Naive thymus-derived CD4-positive, alpha-beta T cell (primary cell): Measurements from ENCODE around the gene GIT2. TPM values are rescaled to one million over a fixed set of nuclear protein-coding genes. Genes with fewer than 3 reads are reported as not detected.
"Not testable (repeated sequence)": the region's sequence is repeated elsewhere in the genome, so short reads cannot be mapped to it uniquely, and the experiment has no call there.

Experiments used
- ATAC-seq: fragments of 150-1000 bp; cut with Tn5 transposase; 2 replicates; pipeline ENCODE4 v1.10.0; 2021; ENCODE audit warnings: mild to moderate bottlenecking, moderate library complexity
- CTCF ChIA-PET: fragments of 350-600 bp; sonication (Branson Sonifier 250); formaldehyde crosslinking; loops from one replicate; lab custom pipeline; 2021; ENCODE audit warnings: antibody characterized with exemption; lab: Charles Lee
- POLR2A ChIA-PET: fragments of 350-600 bp; sonication (Branson Sonifier 250); formaldehyde crosslinking; loops from one replicate; lab custom pipeline; 2021; ENCODE audit warnings: antibody characterized with exemption, inconsistent platforms; lab: Charles Lee
- DNase-seq, 9 donors: peaks; one replicate each; pipeline versions ENCODE4 v3.0.0 to v3.0.0-alpha.2; 2020 to 2022; ENCODE audit warnings: mixed read lengths in 1 of 9
- H3K27ac ChIP-seq: one replicate; pipeline ENCODE4 v1.7.0; 2013; ENCODE audit warnings: mild to moderate bottlenecking, low read depth, low read length, moderate library complexity
- H3K27me3 ChIP-seq, 2 donors: one replicate each; pipeline ENCODE4 v1.7.0; 2013; ENCODE audit warnings: low read length in 2 of 2, mild to moderate bottlenecking in 2 of 2, moderate library complexity in 2 of 2; ENCODE audit not compliant: control insufficient read depth in 2 of 2, insufficient read depth in 2 of 2
- H3K36me3 ChIP-seq, 3 experiments: 1 replicate in 2 of 3; 2 replicates in 1 of 3; pipeline ENCODE4 v1.7.0; 2013; ENCODE audit warnings: low read length in 3 of 3, mild to moderate bottlenecking in 3 of 3, moderate library complexity in 1 of 3; ENCODE audit not compliant: insufficient read depth in 3 of 3, control insufficient read depth in 2 of 3
- H3K4me1 ChIP-seq, 2 donors: one replicate each; pipeline ENCODE4 v1.7.0; 2013; ENCODE audit warnings: low read length in 2 of 2, mild to moderate bottlenecking in 2 of 2, moderate library complexity in 1 of 2; ENCODE audit not compliant: control insufficient read depth in 2 of 2, insufficient read depth in 2 of 2
- H3K4me3 ChIP-seq: 2 replicates; pipeline ENCODE4 v1.7.0; 2013; ENCODE audit warnings: mild to moderate bottlenecking, low read length
- H3K9me3 ChIP-seq, 3 experiments: 1 replicate in 2 of 3; 2 replicates in 1 of 3; pipeline ENCODE4 v1.7.0; 2013; ENCODE audit warnings: low read length in 3 of 3; ENCODE audit not compliant: control insufficient read depth in 2 of 3
- H3K27ac Mint-ChIP-seq, 9 donors: one replicate each; pipeline ENCODE4 v1.8.0; 2020 to 2022; ENCODE audit warnings: mixed read lengths in 9 of 9, mild to moderate bottlenecking in 8 of 9, moderate library complexity in 5 of 9, inconsistent platforms in 2 of 9
- H3K27me3 Mint-ChIP-seq, 5 donors: one replicate each; pipeline ENCODE4 v1.8.0; 2021 to 2022; ENCODE audit warnings: mixed read lengths in 5 of 5, mild to moderate bottlenecking in 1 of 5
- H3K36me3 Mint-ChIP-seq, 5 donors: one replicate each; pipeline ENCODE4 v1.8.0; 2020 to 2022; ENCODE audit warnings: mixed read lengths in 5 of 5, mild to moderate bottlenecking in 3 of 5, inconsistent platforms in 1 of 5
- H3K4me1 Mint-ChIP-seq, 7 donors: one replicate each; pipeline ENCODE4 v1.8.0; 2020 to 2022; ENCODE audit warnings: mixed read lengths in 7 of 7, mild to moderate bottlenecking in 3 of 7, inconsistent platforms in 1 of 7
- H3K4me3 Mint-ChIP-seq, 10 donors: one replicate each; pipeline ENCODE4 v1.8.0; 2020 to 2022; ENCODE audit warnings: mild to moderate bottlenecking in 10 of 10, mixed read lengths in 10 of 10, moderate library complexity in 6 of 10, inconsistent platforms in 2 of 10
- H3K9me3 Mint-ChIP-seq, 11 donors: one replicate each; pipeline ENCODE4 v1.8.0; 2020 to 2022; ENCODE audit warnings: mixed read lengths in 11 of 11, mild to moderate bottlenecking in 4 of 11, inconsistent platforms in 1 of 11, moderate library complexity in 1 of 11
- intact Hi-C, 2 donors: fragments of 100-400 bp; cut with micrococcal nuclease; formaldehyde crosslinking; loops; one replicate each; pipeline ENCODE4 v1.15.1; 2023
- polyA plus RNA-seq, 2 donors: library from polyadenylated mRNA; unstranded; fragments of 300-500 nt; fragmentation: Illumina TruSeq; gene quantifications; one replicate each; pipeline ENCODE4 v1.2.3, GENCODE V29; 2021
- total RNA-seq, 6 experiments: library from RNA in 5 of 6; stranded (reverse) in 5 of 6; gene quantifications; 1 replicate in 5 of 6; 2 replicates in 1 of 6; pipeline ENCODE4 v1.2.3 and lab custom pipeline; 2021 to 2026

Gene GIT2
- total and polyA plus RNA-seq, 7 experiments from 2014 or later, result 63.2 to 128 (median 96.4) TPM

DNA sequence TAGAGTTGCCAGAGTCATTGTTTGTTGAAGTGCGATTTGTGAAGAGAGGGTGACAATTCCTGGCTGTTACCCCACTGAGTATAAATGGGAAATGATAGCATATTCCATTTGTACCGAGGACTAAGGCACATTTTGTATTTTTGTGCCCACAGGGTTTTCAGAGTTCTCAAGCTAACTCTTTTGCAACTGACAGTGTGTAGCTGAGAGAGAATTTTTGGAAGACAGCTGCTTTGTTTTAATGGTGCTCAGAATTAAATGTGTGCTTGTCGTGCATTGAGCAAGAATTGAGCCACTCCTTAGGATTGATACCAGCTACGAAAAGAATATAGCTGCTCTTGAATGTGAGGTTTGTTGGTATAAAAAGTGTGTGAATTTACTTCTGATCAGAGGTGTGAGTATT is 24.8 kb upstream of the GIT2 start:
- Mint-ChIP-seq H3K27ac (no peak overlapping the region), H3K9me3 (no peaks in the 10 kb centered on the region), H3K4me1 (peaks cover 0 to 14% (median 0%) of the 10 kb centered on the region in 7 donors), H3K36me3 (peaks cover 8 to 45% (median 29%) of the 10 kb centered on the region in 5 donors), H3K27me3 (no peaks in the 10 kb centered on the region), H3K4me3 (no peak overlapping the region)
- Histone ChIP-seq H3K27ac (no peak overlapping the region), H3K9me3 (no peaks in the 10 kb centered on the region), H3K27me3 (no peaks in the 10 kb centered on the region), H3K4me1 (no peaks in the 10 kb centered on the region), H3K36me3 (peaks cover 23 to 85% (median 43%) of the 10 kb centered on the region in 3 experiments), H3K4me3 (no peak overlapping the region)
- CTCF ChIA-PET, result no interaction called here
- no peak for DNase-seq
- no peak for ATAC-seq
- POLR2A ChIA-PET, result interaction anchor here (0.6 to 1.2 kb wide), 2 partner anchors 24 to 103 kb away, joined by 3 to 5 read pairs; partner anchors contain the start of genes GIT2 and IFT81
- intact Hi-C loops, result no loop called here

DNA sequence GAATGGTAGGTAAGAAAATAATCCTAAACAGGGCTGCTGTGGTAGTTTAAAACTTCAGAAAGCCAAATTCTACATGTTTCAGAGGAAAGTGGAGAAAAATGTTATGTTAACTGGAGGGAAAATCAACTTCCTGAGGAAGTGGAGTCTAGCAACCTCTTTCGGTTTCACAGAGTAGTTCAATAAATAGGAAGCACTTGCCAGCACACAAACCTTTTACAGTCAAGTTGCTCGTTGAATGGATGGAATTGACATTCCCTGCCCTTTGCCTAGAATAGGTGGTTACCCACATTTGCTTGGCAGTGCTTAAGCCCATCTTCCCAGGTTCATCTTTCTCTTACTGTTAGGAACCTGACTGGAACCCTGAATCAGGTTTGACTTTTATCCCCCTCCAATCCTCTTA is 19.0 kb upstream of the GIT2 start:
- Mint-ChIP-seq H3K27me3 (no peaks in the 10 kb centered on the region), H3K36me3 (peaks cover 4 to 31% (median 22%) of the 10 kb centered on the region in 5 donors), H3K4me1 (peaks cover 15 to 42% (median 30%) of the 10 kb centered on the region in 7 donors), H3K9me3 (no peaks in the 10 kb centered on the region), H3K4me3 (peak overlapping the region in 7 of 10 donors; percentile 8 to 64 (median 55)), H3K27ac (peak overlapping the region; percentile 75 to 93 (median 85))
- H3K27me3 ChIP-seq, result no peaks in the 10 kb centered on the region
- intact Hi-C loops, result loop anchor here (1.0 to 5.0 kb wide), 7 partner anchors 16 to 210 kb away; partner anchors contain the start of genes ANKRD13A (in 1 of the 2), GIT2 (in 1 of the 2), GLTP (in 1 of the 2) and TCHP (in 1 of the 2)
- peak in 5 of 9 donors; percentile 20 to 53 (median 40) for DNase-seq
- POLR2A ChIA-PET, result no interaction called here
- no peak overlapping the region for H3K4me3 ChIP-seq
- peak; percentile 66 for ATAC-seq
- H3K27ac ChIP-seq, result peak overlapping the region; percentile 61
- H3K4me1 ChIP-seq, result peaks cover 12 to 19% of the 10 kb centered on the region in 2 donors
- H3K36me3 ChIP-seq, result peaks cover 6 to 65% (median 11%) of the 10 kb centered on the region in 3 experiments
- CTCF ChIA-PET, result no interaction called here
- no peaks in the 10 kb centered on the region for H3K9me3 ChIP-seq

DNA sequence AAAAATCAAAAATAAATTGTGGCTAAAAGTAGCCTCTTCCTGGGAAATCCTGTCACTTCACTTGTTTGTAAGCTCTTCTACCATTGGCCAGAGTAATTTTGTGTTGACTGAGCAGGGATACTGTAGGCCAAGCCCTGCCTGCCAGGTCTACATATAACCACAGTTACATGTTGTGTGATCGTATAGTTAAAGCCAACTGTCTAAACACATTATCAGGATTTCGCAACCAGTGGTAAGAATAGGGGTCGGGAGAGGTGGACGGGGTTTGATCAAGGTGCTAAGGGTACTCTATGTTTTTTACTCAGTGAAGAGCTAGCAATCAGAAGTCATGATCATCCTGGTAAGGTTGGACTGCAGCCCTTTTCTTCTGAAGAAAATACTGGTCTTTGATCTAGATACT is 16.5 kb upstream of the GIT2 start:
- DNase-seq (no peak), ATAC-seq (no peak)
- ChIA-PET POLR2A (interaction anchor here (2.1 kb wide), 1 partner anchor 13 kb away, joined by 9 read pairs; the partner anchor contains the start of gene ANKRD13A), CTCF (interaction anchor here (0.6 kb wide), 1 partner anchor 372 kb away, joined by 4 read pairs; no protein-coding TSS in a partner anchor)
- no peaks in the 10 kb centered on the region for H3K27me3 ChIP-seq
- H3K9me3 ChIP-seq, result no peaks in the 10 kb centered on the region
- Mint-ChIP-seq H3K27me3 (no peaks in the 10 kb centered on the region), H3K27ac (peak overlapping the region; percentile 3 to 89 (median 64)), H3K4me1 (peaks cover 27 to 56% (median 46%) of the 10 kb centered on the region in 7 donors), H3K4me3 (no peak overlapping the region), H3K36me3 (peaks cover 0 to 29% (median 7%) of the 10 kb centered on the region in 5 donors), H3K9me3 (peaks cover 0 to 5% (median 0%) of the 10 kb centered on the region in 11 donors)
- H3K27ac ChIP-seq, result peak overlapping the region; percentile 26
- peaks cover 0 to 40% (median 0%) of the 10 kb centered on the region in 3 experiments for H3K36me3 ChIP-seq
- intact Hi-C loops, result no loop called here
- no peak overlapping the region for H3K4me3 ChIP-seq
- peaks cover 12 to 19% of the 10 kb centered on the region in 2 donors for H3K4me1 ChIP-seq

GRCh38 chr12:110012137-110012536 is 16.0 kb upstream of the GIT2 start:
- H3K4me3 ChIP-seq, result no peak overlapping the region
- Mint-ChIP-seq H3K27ac (peak overlapping the region; percentile 3 to 89 (median 64)), H3K36me3 (peaks cover 0 to 30% (median 7%) of the 10 kb centered on the region in 5 donors), H3K9me3 (peaks cover 0 to 5% (median 0%) of the 10 kb centered on the region in 11 donors), H3K27me3 (no peaks in the 10 kb centered on the region), H3K4me1 (peaks cover 27 to 59% (median 49%) of the 10 kb centered on the region in 7 donors), H3K4me3 (no peak overlapping the region)
- ChIA-PET POLR2A (interaction anchor here (2.1 kb wide), 1 partner anchor 13 kb away, joined by 9 read pairs; the partner anchor contains the start of gene ANKRD13A), CTCF (interaction anchor here (0.6 kb wide), 1 partner anchor 372 kb away, joined by 4 read pairs; no protein-coding TSS in a partner anchor)
- H3K36me3 ChIP-seq, result peaks cover 0 to 35% (median 0%) of the 10 kb centered on the region in 3 experiments
- DNase-seq (no peak), ATAC-seq (peak; percentile 53)
- intact Hi-C loops, result no loop called here
- H3K4me1 ChIP-seq, result peaks cover 12 to 19% of the 10 kb centered on the region in 2 donors
- no peaks in the 10 kb centered on the region for H3K9me3 ChIP-seq
- peak overlapping the region; percentile 36 for H3K27ac ChIP-seq
- no peaks in the 10 kb centered on the region for H3K27me3 ChIP-seq

- no peaks in the 10 kb centered on the region for H3K9me3 ChIP-seq
- H3K27me3 Mint-ChIP-seq, result no peaks in the 10 kb centered on the region
- peaks cover 29 to 68% (median 57%) of the 10 kb centered on the region in 7 donors for H3K4me1 Mint-ChIP-seq
- ATAC-seq, result peak; percentile 51
- intact Hi-C loops, result no loop called here
- POLR2A ChIA-PET, result interaction anchor here (0.6 to 2.1 kb wide), 7 partner anchors 9 to 504 kb away, joined by 3 to 9 read pairs (median 4); partner anchors contain the start of gene ANKRD13A
- no peaks in the 10 kb centered on the region for H3K27me3 ChIP-seq
- peaks cover 0 to 7% (median 0%) of the 10 kb centered on the region in 11 donors for H3K9me3 Mint-ChIP-seq
- H3K36me3 Mint-ChIP-seq, result peaks cover 0 to 39% (median 7%) of the 10 kb centered on the region in 5 donors
- no peak overlapping the region for H3K4me3 ChIP-seq
- H3K4me3 Mint-ChIP-seq, result peak overlapping the region in 1 of 10 donors; percentile 46
- no peak for DNase-seq
- CTCF ChIA-PET, result interaction anchor here (0.6 kb wide), 1 partner anchor 12 kb away, joined by 3 read pairs; no protein-coding TSS in a partner anchor
- peak overlapping the region in 8 of 9 donors; percentile 37 to 90 (median 72) for H3K27ac Mint-ChIP-seq
- H3K27ac ChIP-seq, result no peak overlapping the region
- H3K36me3 ChIP-seq, result peaks cover 0 to 30% (median 0%) of the 10 kb centered on the region in 3 experiments
- H3K4me1 ChIP-seq, result peaks cover 12 to 19% of the 10 kb centered on the region in 2 donors
Measured at GRCh38 chr12:110010853-110011723, 14.9 kb upstream of the GIT2 start.

GRCh38 chr12:110008681-110009398 is 12.7 kb upstream of the GIT2 start:
- DNase-seq, H3K27ac ChIP-seq, CTCF ChIA-PET, H3K4me3 Mint-ChIP-seq, H3K4me3 ChIP-seq, H3K9me3 Mint-ChIP-seq, H3K27me3 ChIP-seq, H3K27me3 Mint-ChIP-seq, H3K9me3 ChIP-seq, intact Hi-C loops, POLR2A ChIA-PET, ATAC-seq: not testable (repeated sequence)
- Histone ChIP-seq H3K4me1 (peaks cover 6 to 11% of the 10 kb centered on the region in 2 donors), H3K36me3 (peaks cover 0 to 22% (median 0%) of the 10 kb centered on the region in 3 experiments)
- peak overlapping the region in 4 of 9 donors; percentile 47 to 86 (median 67) for H3K27ac Mint-ChIP-seq
- H3K36me3 Mint-ChIP-seq, result peaks cover 0 to 37% (median 7%) of the 10 kb centered on the region in 5 donors
- peaks cover 33 to 74% (median 64%) of the 10 kb centered on the region in 7 donors for H3K4me1 Mint-ChIP-seq
